Epithelial cell of esophagus (primary cell): ENCODE data around the gene YAF2.

Experiments
- DNase-seq: peaks from one replicate; pipeline ENCODE4 v3.0.0; 2010; ENCODE audit warnings: low read depth
- H3K4me3 ChIP-seq: 2 replicates; pipeline ENCODE4 v1.5.1; 2011; ENCODE audit warnings: mild to moderate bottlenecking, low read length, control low read depth
- CTCF ChIP-seq: IDR thresholded peaks from 2 replicates; pipeline ENCODE4 v1.5.1; 2011; ENCODE audit warnings: low read depth, mild to moderate bottlenecking, low read length, control low read depth, inconsistent platforms; ENCODE audit not compliant: insufficient read depth; ENCODE audit errors: missing control alignments

YAF2 gene

DNA sequence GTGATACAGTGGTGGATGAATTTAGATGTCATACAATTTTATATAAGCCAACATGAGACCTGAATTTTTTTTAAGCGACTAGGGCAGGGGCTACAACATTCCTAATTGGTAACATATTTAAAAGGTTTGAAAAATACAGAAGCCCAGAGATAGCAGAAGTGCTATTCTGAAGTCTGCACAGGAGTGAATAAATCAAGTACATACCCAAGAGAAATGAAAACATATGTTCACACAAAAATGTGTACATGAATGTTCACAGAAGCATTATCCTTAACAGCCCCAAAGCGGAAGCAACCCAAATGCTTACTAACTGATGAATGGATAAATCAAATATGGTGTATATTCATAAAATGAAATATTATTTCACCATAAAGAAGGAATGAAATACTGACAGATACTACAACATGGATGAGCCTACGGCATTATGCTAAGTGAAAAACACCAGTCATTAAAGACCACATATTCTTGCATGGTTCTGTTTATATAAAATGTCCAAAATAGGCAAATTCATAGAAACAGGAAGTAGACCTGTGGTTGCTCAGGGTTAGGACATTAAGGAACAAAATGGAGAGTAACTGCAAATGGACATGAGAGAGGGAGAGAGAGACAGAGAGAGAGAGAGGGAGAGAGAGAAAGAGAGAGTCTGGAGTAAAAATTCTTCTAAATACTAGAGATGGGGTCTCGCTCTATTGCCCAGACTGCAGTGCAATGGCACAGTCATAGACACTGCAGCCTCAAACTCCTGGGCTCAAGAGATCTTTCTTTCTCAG is 65.4 kb downstream of the YAF2 start:
- TF ChIP-seq CTCF: no peak
- no peak overlapping the region for H3K4me3 ChIP-seq
- DNase-seq: no peak

DNA sequence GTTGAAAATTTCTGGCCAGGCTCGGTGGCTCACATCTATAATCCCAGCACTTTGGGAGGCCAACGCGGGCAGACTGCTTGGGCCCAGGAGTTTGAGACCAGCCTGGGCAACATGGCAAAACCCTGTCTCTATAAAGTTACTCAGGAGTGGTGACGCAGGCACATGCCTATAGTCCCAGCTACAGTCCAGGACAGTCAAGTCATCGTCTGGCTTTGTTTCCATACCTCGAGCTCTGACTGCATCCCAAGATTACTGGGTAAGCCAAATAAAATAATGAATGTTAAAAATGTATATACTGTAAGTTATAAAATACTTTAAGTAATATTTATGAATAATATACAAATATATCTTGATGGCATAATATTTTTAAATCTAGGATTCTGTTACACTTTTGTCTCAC is 70.3 kb downstream of the YAF2 start:
- DNase-seq: no peak
- no peak for TF ChIP-seq CTCF
- no peak overlapping the region for H3K4me3 ChIP-seq

GRCh38 chr12:42166501-42166900 is 71.5 kb downstream of the YAF2 start:
- no peak for TF ChIP-seq CTCF
- DNase-seq: no peak

DNA sequence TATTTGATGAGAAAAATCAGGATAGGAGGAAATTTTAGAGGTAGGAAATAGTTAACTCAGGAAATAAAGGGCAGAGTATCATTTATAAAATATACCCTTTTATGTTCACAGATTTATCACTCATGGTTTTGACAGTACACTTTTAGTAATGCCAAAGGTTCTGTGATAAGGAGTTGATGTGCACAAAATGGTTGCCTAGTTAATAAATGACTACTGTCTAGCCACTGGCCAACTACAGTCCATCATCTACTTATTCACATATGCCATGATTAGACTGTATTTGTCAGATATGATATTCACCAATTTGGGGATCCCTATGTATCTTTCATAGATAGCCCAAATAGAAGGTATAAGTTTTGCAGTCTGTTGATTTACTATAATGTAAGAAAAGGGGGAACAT is 74.1 kb downstream of the YAF2 start:
- TF ChIP-seq CTCF: no peak
- no peak for DNase-seq
- H3K4me3 ChIP-seq: no peak overlapping the region

More at GRCh38 chr12:42166501-42166900, 71.5 kb downstream of the YAF2 start:
- H3K4me3 ChIP-seq: no peak overlapping the region

DNA sequence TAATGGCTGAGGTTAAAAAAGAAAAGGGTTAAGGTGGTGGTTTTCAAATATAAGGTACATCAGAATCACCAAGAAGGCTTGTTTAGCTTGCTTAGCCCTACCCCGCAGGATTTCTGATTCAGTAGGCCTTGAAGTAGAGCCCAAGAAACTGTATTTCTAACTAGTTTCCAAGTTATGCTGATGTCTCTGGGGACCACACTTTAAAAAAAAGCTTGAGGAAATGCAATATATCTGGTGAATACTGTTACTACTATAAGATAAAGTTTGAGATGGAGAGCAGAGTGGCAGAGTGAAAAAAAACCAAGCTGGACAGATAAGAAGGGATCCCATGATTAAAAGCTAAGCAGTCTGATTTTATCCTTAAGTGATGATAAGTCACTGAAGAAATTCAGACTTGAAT is 75.1 kb downstream of the YAF2 start:
- DNase-seq: no peak
- TF ChIP-seq CTCF: no peak
- H3K4me3 ChIP-seq: no peak overlapping the region

DNA sequence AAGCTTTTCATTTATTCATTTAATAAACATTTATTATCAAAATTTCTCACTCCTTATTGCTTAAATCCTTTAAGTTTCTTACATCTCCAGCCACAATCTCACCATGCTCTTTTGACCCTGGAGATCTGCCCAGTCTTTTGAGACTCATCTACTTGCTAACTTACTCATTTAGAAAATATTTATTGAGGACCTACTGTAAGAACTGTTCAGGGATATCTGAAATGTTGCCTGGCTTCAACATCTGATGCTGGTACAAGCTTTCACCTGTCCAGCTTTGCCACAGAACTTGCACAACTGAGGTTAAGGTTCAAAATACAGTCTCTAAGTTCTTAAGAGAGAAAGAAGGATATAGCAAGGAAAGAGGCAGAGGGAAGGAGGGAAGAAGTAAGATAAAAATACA is 75.9 kb downstream of the YAF2 start:
- no peak overlapping the region for H3K4me3 ChIP-seq
- peak; percentile 32 for DNase-seq
- TF ChIP-seq CTCF: no peak

- no peak overlapping the region for H3K4me3 ChIP-seq
- no peak for DNase-seq
- TF ChIP-seq CTCF: no peak
Measured at GRCh38 chr12:42161529-42161928, 76.5 kb downstream of the YAF2 start.
